GM12878 (cell line): ENCODE measurements around the gene GYPC.

ENCODE experiments used
- MAX ChIP-seq: IDR thresholded peaks from 2 replicates; pipeline ENCODE4 v1.6.1; 2012; ENCODE audit warnings: low read depth, low read length, improper control_type of control experiment
- TAF1 ChIP-seq: IDR thresholded peaks from 2 replicates; pipeline ENCODE4 v1.6.1; 2011; ENCODE audit warnings: mild to moderate bottlenecking, low read depth, low read length, borderline replicate concordance
- ZBTB33 ChIP-seq: fragments of 450-650 bp; IDR thresholded peaks from 2 replicates; pipeline ENCODE4 v1.6.1; 2017; ENCODE audit warnings: mild to moderate bottlenecking

- TF ChIP-seq ZBTB33 (no peak), TAF1 (no peak), MAX (no peak)
Observed at GRCh38 chr2:126699018-126699417, 43.1 kb downstream of the GYPC start.
